Stimulated activated CD8-positive, alpha-beta memory T cell treated with anti-CD3 and anti-CD28 coated beads, Interleukin-7, amount 100 ng/mL, for 1 hour (primary cell): ENCODE data around the gene CTNS.

Experiments
- DNase-seq, 2 donors: peaks; one replicate each; pipeline ENCODE4 v3.0.0-alpha.2; 2020; ENCODE audit warnings: low read depth in 2 of 2

CTNS gene

GRCh38 chr17:3658784-3659449 is 22.4 kb downstream of the CTNS start:
- DNase-seq: no peak

- no peak for DNase-seq
Measured at GRCh38 chr17:3659541-3660111, 23.1 kb downstream of the CTNS start.

DNA sequence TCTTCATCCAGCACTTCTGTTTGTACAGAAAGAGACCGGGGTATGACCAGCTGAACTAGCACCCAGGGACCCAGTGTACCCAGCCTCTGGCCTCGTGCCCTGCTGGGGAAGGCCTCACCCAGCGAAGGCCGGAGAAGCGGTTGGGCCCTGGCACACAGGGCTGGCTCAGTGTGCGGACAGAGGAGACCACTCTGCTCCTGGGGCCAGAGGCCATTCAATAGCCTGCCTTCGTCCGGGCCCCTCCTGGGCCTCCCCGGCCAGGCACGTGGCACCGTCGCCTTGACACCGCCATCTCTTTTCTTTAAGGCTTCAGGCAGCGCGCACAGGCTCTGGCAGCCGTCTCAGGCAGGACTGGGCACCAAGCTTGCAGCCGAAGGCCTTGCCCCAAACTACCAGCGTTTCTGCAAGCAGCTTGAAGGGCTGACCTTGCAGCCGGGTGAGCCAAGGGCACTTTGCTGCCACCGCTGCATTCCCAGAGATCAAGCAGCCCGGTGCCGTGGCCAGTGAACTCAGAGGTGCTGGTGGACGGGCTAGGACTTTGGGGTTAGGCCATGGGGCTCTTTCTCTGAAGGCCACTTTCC is 23.8 kb downstream of the CTNS start:
- no peak for DNase-seq

DNA sequence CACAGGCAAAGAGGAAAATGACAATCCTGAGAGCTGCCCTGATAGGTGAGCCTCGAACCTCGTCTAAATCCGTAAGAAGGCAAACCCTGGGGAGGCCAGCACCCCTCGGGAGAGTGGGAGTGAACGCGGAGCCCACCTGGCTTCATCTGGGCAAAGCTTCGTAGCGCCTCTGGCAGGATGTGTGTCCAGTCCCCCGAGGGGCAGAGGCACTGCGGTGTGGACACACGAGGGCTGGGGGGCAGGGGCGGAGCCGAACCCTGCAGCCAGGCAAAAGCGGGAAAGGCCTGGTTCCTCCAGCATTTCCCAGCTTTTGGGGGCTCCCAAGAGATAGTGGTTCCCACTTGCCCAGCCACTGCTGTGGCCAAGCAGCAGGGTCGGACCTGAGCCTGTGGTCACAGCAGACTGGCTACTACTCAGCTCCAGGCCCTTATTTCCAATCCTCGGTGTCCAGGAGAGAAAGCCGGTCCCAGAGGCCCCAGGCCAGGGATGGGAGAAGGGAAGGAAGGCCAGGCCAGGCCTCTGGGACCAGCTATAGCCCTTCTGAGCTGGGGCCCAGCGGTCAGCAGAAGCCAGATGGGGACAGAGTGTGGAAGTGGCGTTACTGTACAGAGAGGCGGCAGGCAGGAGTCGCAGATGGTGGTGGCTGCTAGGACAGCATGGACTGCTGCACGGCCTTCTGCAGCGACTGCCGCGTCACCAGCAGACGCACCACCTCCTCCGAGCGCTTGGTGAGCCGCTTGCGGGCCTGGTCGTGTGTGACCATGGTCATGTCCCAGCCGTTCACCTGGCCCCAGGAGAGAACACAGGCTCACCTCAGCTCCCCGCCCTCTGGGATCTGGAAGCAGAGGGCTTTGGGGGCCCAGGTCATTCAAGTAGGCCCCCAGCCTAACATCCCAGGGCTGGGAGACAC is 26.8 kb downstream of the CTNS start:
- DNase-seq: no peak

GRCh38 chr17:3665834-3666233 is 29.3 kb downstream of the CTNS start:
- DNase-seq: no peak

DNA sequence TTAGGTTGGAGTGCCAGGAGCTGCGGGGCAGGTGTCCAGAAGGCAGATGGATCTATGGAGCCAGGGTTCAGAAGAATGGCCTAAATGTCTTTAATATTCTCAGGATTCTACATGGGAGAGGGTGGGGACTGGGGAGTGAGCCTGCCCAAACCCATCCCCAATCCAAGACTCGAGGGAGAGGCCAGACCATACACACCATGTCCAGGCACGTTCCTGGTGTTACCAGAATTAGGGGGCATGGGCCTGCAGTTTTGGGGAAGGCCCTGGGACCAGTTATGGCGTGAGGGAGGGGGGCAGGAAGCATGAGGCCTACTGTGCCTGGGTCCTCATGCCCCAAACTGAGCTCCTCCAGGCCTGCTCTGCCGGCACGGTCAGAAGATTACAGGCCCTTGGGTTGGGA is 30.0 kb downstream of the CTNS start:
- no peak for DNase-seq

- DNase-seq: no peak
Measured at GRCh38 chr17:3667366-3668278, 31.1 kb downstream of the CTNS start.

DNA sequence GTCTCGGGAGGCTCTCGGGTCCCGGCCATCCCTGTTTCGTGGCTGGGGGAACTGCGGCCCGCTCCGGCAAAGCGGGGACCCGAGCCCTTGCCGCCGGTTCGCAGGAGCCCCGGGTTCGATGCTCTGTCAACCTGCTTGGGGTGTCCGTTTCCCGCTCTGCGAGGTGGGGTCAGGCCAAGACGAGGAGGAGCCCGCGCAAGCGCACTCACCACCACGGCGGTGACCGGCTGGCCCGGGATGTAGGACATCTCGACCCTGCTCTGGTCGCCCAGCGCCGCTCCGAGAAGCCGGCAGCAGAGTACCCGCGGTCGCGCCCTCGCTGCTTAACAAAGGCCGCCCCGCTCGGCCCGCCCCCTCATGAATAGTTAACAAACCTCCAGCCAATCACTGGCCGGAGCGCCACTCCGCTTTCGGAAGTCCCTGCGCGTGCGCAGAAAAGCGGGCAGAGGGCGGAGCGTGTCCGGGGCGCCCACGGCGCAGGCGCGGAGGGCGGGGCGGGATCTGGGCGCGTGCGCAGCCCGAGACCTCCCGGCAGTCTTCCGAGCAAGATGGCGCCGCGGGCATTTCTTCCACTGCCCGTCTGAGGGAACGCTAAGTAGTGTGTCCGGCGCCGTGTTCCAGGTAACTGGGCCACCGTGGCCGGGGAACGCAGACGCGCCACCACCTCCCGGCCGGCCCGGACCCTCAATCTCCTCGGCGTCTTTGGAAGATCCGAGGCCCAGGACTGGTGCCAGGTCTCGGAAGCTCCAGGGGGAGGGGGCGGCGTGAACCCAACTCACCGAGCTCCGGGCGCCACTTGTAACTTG is 31.9 kb downstream of the CTNS start, which contains the start of the genes EMC6 and TAX1BP3:
TSS of gene EMC6 (plus strand) at position 534 of the 806 bp plus-strand sequence. CDS start 335 bp downstream, outside the sequence.
TSS of gene TAX1BP3 (minus strand) at position 300 of the 806 bp plus-strand sequence. CDS start at position 248, 52 bp downstream.
- peak; percentile 99 to 100 for DNase-seq

DNA sequence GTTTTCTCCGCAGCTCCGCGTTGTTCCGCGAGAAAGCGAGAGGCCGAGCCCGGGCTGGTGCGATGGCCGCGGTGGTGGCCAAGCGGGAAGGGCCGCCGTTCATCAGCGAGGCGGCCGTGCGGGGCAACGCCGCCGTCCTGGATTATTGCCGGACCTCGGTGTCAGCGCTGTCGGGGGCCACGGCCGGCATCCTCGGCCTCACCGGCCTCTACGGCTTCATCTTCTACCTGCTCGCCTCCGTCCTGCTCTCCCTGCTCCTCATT is 32.5 kb downstream of the CTNS start:
- DNase-seq: no peak

DNA sequence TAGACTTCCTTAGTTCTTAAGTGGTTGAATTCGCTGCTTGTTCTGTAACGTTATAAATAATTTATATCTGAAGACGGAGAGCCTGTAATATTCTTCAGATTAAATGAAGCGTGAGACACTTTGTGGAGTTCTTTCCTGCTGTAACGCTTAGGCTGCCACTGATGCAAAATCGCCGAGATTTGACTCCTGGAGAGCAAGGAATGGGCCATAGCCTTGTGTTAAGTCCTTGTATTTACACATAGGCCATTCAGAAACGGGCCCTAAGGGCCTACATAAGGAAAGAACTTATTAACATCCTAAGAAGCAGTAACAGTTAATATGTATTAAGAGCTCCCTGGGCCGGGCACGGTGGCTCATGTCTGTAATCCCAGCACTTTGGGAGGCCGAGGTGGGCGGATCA is 33.0 kb downstream of the CTNS start:
- no peak for DNase-seq

DNA sequence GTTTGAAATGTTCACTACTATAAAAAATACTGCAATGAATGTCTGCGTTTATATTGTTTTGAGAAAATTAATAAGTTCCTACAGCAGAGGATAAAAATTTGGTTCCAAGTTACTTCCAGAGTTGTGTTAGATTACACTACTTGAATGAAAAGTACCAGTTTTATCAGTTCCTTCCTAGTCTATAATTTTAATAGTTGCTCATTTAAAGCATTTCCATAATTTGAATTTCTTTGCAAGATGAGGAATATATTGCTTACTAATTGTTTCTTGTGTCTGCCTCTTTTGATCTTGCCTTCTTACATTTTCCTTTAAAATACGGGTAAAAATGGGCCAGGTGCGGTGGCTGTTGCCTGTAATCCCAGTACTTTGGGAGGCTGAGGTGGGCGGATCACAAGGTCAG is 36.0 kb downstream of the CTNS start:
- DNase-seq: no peak

- DNase-seq: no peak
Measured at GRCh38 chr17:3675886-3676285, 39.3 kb downstream of the CTNS start.

- no peak for DNase-seq
Measured at GRCh38 chr17:3678095-3678820, 41.7 kb downstream of the CTNS start.

DNA sequence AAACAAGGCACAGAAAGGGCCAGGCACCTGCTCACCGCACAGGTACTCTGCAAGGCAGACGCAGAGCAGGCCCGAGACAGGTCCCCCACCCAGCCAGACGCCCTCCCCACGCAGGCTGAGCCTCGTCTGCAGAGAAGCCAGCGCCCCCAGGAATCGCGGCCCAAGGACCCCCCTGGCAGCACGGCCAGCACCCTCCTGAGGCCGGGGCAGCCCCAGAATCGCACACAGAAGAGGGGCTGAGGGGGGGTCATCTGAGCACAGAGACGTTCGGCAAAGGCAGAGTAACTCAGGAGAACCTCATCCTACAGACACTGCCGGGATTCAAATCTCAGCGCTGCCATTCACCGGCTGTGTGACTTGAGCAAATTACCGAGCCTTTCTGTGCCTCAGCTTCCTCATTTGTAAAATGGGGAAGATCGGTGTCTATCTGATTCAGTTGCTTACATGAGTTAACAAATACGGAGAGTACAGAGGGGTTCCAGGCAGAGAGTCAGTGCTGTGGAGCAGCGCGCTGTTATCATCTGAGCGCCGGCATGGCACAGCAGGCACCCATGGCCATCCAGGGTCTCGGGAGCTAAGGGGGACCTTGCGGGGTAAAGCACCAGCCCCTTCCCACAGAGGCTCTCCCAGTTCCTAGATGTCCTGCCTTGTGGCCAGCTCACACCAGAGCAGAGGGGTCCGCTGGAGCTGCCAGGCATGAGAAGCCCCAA is 42.4 kb downstream of the CTNS start:
- DNase-seq: no peak

DNA sequence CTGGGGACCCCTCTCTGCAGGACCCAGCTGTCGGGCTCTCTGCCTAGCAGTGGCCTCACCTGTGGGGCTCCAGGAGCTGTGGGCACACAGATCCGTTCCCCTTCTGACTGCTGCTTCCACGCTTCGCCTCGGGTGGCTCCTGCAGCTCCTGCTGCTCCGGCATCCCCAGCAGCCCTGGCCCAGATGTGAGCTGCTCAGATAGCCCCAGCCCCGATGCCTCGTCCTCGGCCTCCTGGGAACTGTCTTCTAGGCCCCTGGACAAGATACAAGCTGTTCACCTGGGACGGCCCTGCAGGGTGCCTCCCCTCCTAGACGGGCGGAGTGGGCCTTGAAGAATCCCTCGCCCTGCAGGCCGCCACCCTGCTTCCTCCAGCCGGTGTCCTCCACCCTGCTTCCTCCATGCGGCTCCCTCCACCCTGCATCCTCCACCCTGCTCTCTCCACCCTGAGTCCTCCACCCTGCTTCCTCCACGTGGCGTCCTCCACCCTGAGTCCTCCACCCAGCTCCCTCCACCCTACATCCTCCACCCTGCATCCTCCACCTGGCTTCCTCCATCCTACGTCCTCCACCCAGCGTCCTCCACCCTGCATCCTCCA is 43.1 kb downstream of the CTNS start:
- DNase-seq: no peak

DNA sequence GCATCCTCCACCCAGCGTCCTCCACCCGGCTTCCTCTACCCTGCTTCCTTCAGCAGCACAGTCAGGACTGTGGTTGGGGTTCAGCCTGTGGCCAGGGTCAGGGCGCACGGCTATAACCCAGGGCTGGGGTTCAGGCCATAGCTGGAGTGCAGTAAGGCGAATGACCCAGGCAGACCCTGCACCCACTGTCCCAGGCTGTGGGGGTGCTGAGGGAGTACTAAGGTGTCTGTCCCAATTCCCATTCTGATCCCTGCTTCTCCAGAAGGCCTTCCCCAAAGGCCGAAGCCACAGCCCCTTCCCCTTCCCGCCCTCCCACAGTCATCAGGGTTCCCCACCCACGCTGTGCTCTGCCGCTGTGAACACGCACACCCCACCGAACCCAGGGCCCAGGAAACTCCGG is 44.5 kb downstream of the CTNS start:
- no peak for DNase-seq

GRCh38 chr17:3681565-3681964 is 45.0 kb downstream of the CTNS start:
- no peak for DNase-seq

- no peak for DNase-seq
Measured at GRCh38 chr17:3682033-3682432, 45.5 kb downstream of the CTNS start.

- no peak for DNase-seq
Measured at GRCh38 chr17:3683054-3683511, 46.5 kb downstream of the CTNS start.
